ENCODE data around the gene NXPH1.

The NXPH1 gene

GRCh38 chr7:8433477-8434289 lies at the start of gene NXPH1:
TSS of gene NXPH1 (plus strand) at chr7:8433609.
- FAIRE-seq, result no peak

- FAIRE-seq, result no peak
Observed at GRCh38 chr7:8384901-8385300, 48.5 kb upstream of the NXPH1 start.

- no peak for FAIRE-seq
Observed at GRCh38 chr7:8386926-8387550, 46.4 kb upstream of the NXPH1 start.

DNA sequence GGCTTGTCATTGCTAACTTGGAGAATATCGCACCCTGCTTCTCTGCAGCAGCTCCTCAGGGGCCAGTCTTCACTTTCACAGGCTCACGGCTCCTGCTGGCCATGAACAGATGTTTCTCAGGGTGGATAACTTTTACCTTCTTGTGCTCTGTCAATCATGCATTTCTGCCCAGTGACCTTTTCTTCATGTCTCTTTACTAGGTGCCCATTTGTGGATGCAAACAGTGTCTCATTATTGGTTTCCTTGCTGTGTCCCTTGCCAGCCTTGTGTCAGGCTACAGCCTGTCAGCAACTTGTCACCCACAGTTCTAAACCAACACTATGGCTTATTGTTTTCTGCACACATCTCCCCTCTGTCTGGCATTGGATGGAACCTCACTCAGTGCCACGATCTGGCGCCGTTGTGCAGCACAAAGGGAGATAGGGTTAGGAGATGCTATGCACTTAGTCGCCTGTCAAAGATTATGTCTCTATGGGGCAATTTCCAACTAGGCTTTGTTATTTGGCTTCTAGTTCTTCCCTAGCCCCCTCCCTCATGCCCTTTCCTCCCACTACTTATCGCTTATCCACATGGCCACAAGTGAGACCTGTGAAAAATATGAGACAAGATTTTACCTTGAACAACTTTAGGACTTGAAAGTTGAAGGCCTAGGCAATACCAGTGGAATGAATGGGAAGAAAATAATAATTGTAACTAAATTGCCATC lies 45.7 kb upstream of the NXPH1 start:
- FAIRE-seq, result no peak

GRCh38 chr7:8388257-8388625 lies 45.2 kb upstream of the NXPH1 start:
- no peak for FAIRE-seq

DNA sequence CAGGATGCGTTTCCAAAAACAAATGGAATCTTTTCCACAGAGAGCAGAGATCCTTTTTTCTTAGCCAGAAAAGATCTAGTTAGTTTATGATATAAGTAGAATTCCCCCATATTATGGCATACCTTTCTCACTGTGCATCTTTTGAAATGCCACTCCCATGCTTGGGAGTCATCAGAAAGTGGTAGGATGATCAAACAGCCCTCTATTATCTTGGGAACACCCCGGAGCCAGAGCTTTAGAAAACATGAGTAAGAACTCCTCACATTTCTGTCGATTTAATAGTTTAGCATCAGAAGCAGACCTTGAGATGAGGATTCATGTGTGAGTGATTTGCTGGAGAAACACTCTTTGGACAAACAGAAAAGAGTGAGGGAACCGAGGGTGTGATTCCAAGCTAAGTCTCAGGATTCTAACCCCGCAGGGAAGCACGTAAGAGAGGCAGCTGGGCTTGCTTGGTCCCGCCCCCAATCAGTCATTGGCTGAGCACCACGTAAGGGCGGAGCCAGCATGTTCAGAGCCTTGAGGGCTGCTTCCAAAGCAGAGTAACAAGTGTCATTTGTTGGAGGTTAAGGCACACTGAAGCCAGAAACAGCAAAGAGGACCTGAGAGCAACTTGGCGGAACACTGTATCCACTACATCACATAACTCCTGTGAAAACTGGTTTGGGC lies 43.7 kb upstream of the NXPH1 start:
- FAIRE-seq, result no peak

DNA sequence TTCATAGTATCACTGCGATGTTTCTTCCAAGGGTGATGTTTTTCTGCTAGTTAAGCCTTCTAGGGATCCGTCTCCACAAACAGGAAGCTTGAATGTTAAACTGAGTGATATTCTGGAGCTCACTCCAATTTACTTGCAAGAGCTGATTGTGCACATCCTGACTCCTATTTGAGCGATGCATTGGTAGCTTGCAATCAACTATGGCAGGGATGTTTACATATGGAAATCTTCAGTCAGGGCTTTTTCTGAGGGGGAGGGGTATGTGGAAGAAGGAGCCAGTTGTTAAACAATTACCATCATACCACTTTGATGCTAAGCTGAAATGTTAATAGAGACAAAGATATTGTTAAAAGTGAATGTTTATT lies 43.2 kb upstream of the NXPH1 start:
- no peak for FAIRE-seq

GRCh38 chr7:8391353-8392062 lies 41.9 kb upstream of the NXPH1 start:
- FAIRE-seq, result no peak

DNA sequence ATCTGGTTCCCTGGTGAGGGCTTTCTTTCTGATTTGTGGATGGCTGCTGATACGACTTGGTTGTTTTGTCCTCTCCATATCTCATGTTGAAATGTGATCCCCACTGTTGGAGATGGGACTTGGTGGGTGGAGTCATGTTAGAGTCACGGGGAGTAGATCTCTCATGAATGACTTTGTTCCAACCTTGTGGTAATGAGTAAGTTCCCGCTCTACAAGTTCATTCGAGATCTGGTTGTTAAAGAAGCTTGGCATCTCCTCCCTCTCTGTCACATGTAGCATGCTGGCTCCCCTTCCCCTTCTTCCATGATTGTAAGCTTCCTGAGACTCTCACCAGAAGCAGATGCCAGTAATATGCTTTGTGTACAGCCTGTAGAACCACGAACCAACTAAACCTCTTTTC lies 37.1 kb upstream of the NXPH1 start:
- FAIRE-seq, result no peak

GRCh38 chr7:8408871-8409270 lies 24.5 kb upstream of the NXPH1 start:
- FAIRE-seq, result no peak

DNA sequence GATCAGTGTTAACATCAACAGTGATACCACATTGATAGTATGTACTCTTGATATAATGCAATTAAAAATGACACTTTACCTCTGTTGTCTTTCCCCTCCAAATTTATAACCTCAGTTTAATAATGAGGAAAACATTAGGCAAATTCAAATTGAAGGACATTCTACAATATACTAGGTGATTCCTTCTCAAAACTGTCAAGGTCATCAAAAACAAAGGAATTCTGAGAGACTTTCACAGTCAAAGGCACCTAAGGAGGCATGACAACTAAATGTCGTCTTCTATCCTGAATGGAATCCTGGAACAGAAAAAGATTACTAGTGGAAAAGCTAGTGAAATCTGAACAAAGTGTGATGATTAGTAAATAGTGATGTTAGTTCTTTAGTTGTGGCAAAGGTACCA lies 22.3 kb upstream of the NXPH1 start:
- no peak for FAIRE-seq

GRCh38 chr7:8413600-8413999 lies 19.8 kb upstream of the NXPH1 start:
- no peak for FAIRE-seq

DNA sequence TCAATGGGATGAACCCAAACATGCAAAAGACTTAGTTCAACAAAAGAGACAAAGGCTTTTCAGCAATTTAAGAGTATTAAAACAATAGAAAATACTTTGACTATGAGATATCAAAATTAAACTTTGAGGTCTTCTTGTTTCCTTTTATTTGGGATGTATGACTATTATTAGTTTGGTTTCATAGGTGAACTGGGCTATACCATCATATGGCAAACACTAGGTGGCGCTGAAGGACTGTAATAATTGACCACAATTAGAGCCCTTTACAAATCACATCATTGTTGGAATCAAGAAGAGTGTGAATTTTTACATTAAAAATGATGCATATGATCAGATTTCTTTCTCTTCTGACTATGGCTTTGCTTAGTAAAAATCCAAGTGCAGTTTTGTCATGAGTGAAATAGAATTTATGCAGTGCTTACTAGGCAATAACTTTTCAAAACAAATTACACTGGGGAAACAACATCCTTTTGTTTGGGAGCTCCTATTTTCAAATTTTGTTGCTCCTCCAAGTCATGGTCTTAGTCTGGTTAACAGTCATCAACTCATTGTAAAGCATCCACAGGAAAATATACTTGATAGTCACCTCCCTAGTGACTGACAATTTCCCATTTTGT lies 14.7 kb upstream of the NXPH1 start:
- peak; percentile 94 for FAIRE-seq

DNA sequence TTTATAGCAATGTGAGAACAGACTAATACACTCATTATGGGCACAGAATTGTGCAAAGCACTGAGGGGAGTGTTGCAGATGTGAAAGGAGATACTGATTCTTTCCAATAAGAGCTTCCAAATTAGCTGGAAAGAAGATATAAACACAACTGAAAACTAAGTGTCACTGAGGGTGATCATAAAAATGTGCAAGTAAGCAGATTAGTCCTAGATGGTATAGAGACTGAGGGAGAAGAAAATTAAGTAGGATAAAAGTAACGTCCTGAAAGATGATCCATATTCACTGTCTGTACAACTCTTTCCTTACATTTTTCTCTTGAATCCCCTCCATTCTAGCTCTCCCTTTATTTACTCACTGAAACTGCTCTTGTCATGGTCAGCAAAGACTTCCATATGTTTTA lies 11.2 kb upstream of the NXPH1 start:
- FAIRE-seq, result no peak

DNA sequence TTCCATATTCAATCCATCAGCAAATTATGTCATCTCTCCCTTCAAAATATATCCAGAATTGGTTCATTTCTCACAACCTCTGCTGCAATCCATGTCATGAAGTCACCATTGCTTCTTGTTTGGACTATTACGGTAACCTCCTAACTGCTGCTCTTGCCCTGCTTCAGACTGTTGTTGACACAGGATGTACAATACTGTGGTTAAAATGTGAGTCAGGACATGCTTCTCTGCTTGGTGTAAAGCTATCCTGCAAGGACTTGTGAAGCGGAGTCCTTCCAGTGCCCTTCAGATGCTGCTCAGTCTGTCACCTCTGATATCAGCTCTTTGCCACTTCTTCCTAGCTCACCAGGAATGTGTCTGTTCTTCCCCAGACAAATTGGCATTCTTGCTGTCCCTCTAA lies 10.4 kb upstream of the NXPH1 start:
- FAIRE-seq, result no peak

DNA sequence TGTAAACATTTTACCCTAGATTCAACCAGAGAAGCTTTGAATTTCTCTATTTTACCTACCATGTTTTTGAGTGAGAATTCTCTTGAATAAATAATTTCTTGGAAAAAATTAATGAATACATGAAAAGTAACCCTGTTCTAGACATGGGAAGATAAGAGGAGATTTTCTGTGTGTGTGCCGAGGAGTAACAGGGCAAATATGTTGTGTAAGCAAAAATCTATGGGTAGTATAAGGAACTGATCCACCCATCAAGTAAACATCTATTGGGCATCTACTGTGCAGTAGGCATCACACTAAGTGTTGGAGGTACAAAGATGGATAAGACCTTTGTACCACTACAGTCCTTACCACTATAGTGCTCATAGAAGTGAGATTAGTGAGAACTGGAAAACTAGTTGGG lies 8.2 kb upstream of the NXPH1 start:
- FAIRE-seq, result no peak

- no peak for FAIRE-seq
Observed at GRCh38 chr7:8430643-8431042, 2.8 kb upstream of the NXPH1 start.

- no peak for FAIRE-seq
Observed at GRCh38 chr7:8434290-8435002, 1.0 kb downstream of the NXPH1 start.

DNA sequence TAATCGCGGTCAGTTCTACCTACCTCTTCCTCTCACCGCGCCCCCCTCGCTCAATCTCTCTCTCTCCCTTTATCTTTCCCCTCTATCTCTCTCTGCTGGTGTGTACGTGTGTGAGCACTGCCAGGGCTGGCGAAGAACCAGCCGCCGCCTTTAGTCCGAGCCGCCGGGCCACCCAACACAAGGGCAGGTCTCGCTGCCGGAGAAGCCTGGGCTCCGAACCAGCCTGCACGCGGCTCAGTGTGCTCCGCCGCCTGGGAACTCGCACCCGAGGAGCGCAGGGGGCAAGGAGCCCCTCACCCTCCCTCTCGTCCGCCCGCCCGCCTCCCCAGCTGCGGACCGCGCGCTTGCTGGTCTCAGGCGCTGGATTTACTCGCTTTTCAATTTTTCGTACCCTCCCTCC lies 1.7 kb downstream of the NXPH1 start:
- FAIRE-seq, result no peak

GRCh38 chr7:8435590-8436545 lies 2.5 kb downstream of the NXPH1 start:
- no peak for FAIRE-seq

GRCh38 chr7:8436965-8437364 lies 3.6 kb downstream of the NXPH1 start:
- FAIRE-seq, result no peak

Measured in A204.1 (cell line).